ENCODE results near the gene TAS2R20.
"Not testable (repeated sequence)": the region's sequence is repeated elsewhere in the genome, so short reads cannot be mapped to it uniquely, and the experiment has no call there.

The TAS2R20 gene

GRCh38 chr12:10998204-10998603, at the start of gene TAS2R20:
Gene TAS2R20 (minus strand): TSS chr12:10998304. CDS start chr12:10997875, 429 bp downstream.
- ChIA-PET CTCF (no interaction called here), POLR2A (no interaction called here)
- TF ChIP-seq PKNOX1 (IDR thresholded peaks at IDR 0.05) (no peak), BHLHE40 (IDR thresholded peaks at IDR 0.05; ENCODE audit: borderline replicate concordance) (no peak), FOXA1 (IDR thresholded peaks at IDR 0.05) (no peak), FOXM1 (IDR thresholded peaks at IDR 0.05; ENCODE audit: borderline replicate concordance) (no peak), TARDBP (IDR thresholded peaks at IDR 0.05) (no peak), SP1 (IDR thresholded peaks at IDR 0.05) (no peak), LEF1 (IDR thresholded peaks at IDR 0.05; ENCODE audit: borderline replicate concordance) (no peak), CTBP1 (IDR thresholded peaks at IDR 0.05; ENCODE audit: borderline replicate concordance) (no peak), ZNF384 (IDR thresholded peaks at IDR 0.05) (no peak), ELF4 (IDR thresholded peaks at IDR 0.05) (no peak)
- no peak for DNase-seq (ENCODE audit: extremely low spot score)

- CTCF ChIA-PET; POLR2A ChIA-PET; DNase-seq (ENCODE audit: extremely low spot score): not testable (repeated sequence)
Measured at GRCh38 chr12:11041366-11041765, 43.3 kb upstream of the TAS2R20 start.

GRCh38 chr12:11040162-11040561, 42.1 kb upstream of the TAS2R20 start:
- ChIA-PET POLR2A (no interaction called here), CTCF (no interaction called here)
- DNase-seq (ENCODE audit: extremely low spot score) = no peak
- no peak for TF ChIP-seq PKNOX1 (IDR thresholded peaks at IDR 0.05)
- TF ChIP-seq ZNF384 (IDR thresholded peaks at IDR 0.05) = no peak
- TF ChIP-seq BHLHE40 (IDR thresholded peaks at IDR 0.05; ENCODE audit: borderline replicate concordance) = no peak
- no peak for TF ChIP-seq SUZ12 (IDR thresholded peaks at IDR 0.05)
- TF ChIP-seq NFRKB (IDR thresholded peaks at IDR 0.05) = no peak
- no peak for TF ChIP-seq FOXK2 (IDR thresholded peaks at IDR 0.05)
- no peak for TF ChIP-seq LEF1 (IDR thresholded peaks at IDR 0.05; ENCODE audit: borderline replicate concordance)
- TF ChIP-seq SP1 (IDR thresholded peaks at IDR 0.05) = no peak
- TF ChIP-seq L3MBTL2 (conservative IDR thresholded peaks at IDR 0.05) = no peak
- TF ChIP-seq FOXM1 (IDR thresholded peaks at IDR 0.05; ENCODE audit: borderline replicate concordance) = no peak
- no peak for TF ChIP-seq HDGF (IDR thresholded peaks at IDR 0.05; ENCODE audit: borderline replicate concordance)
- TF ChIP-seq CTBP1 (IDR thresholded peaks at IDR 0.05; ENCODE audit: borderline replicate concordance) = no peak
- no peak for TF ChIP-seq ARNT (IDR thresholded peaks at IDR 0.05)
- TF ChIP-seq FOXA1 (IDR thresholded peaks at IDR 0.05) = no peak

GRCh38 chr12:11039171-11039570, 41.1 kb upstream of the TAS2R20 start:
- DNase-seq (ENCODE audit: extremely low spot score) = no peak

GRCh38 chr12:11033959-11034358, 35.9 kb upstream of the TAS2R20 start:
- DNase-seq (ENCODE audit: extremely low spot score); CTCF ChIA-PET; POLR2A ChIA-PET: not testable (repeated sequence)

More at GRCh38 chr12:11039171-11039570, 41.1 kb upstream of the TAS2R20 start:
- no peak for TF ChIP-seq CTBP1 (IDR thresholded peaks at IDR 0.05; ENCODE audit: borderline replicate concordance)
- no peak for TF ChIP-seq LEF1 (IDR thresholded peaks at IDR 0.05; ENCODE audit: borderline replicate concordance)
- TF ChIP-seq ARNT (IDR thresholded peaks at IDR 0.05) = no peak
- no peak for TF ChIP-seq FOXM1 (IDR thresholded peaks at IDR 0.05; ENCODE audit: borderline replicate concordance)
- no peak for TF ChIP-seq NFRKB (IDR thresholded peaks at IDR 0.05)
- CTCF ChIA-PET = no interaction called here
- POLR2A ChIA-PET = no interaction called here

- CTCF ChIA-PET = no interaction called here
- POLR2A ChIA-PET = no interaction called here
- TF ChIP-seq FOXK2 (IDR thresholded peaks at IDR 0.05) = no peak
- no peak for TF ChIP-seq PKNOX1 (IDR thresholded peaks at IDR 0.05)
- TF ChIP-seq LEF1 (IDR thresholded peaks at IDR 0.05; ENCODE audit: borderline replicate concordance) = no peak
- TF ChIP-seq ARNT (IDR thresholded peaks at IDR 0.05) = no peak
- TF ChIP-seq TARDBP (IDR thresholded peaks at IDR 0.05) = no peak
- no peak for TF ChIP-seq SUZ12 (IDR thresholded peaks at IDR 0.05)
- no peak for TF ChIP-seq SP1 (IDR thresholded peaks at IDR 0.05)
- no peak for TF ChIP-seq CTBP1 (IDR thresholded peaks at IDR 0.05; ENCODE audit: borderline replicate concordance)
- no peak for TF ChIP-seq ELF4 (IDR thresholded peaks at IDR 0.05)
- TF ChIP-seq NFRKB (IDR thresholded peaks at IDR 0.05) = no peak
- no peak for TF ChIP-seq FOXM1 (IDR thresholded peaks at IDR 0.05; ENCODE audit: borderline replicate concordance)
- no peak for TF ChIP-seq FOXA1 (IDR thresholded peaks at IDR 0.05)
- no peak for TF ChIP-seq HDGF (IDR thresholded peaks at IDR 0.05; ENCODE audit: borderline replicate concordance)
- no peak for TF ChIP-seq L3MBTL2 (conservative IDR thresholded peaks at IDR 0.05)
- no peak for TF ChIP-seq BHLHE40 (IDR thresholded peaks at IDR 0.05; ENCODE audit: borderline replicate concordance)
- no peak for DNase-seq (ENCODE audit: extremely low spot score)
Measured at GRCh38 chr12:11031307-11031706, 33.2 kb upstream of the TAS2R20 start, which contains the start of gene TAS2R31. Gene TAS2R31 (minus strand): TSS chr12:11031407. CDS start chr12:11031335, 72 bp downstream.

- POLR2A ChIA-PET = no interaction called here
- CTCF ChIA-PET = no interaction called here
- DNase-seq (ENCODE audit: extremely low spot score) = no peak
- no peak for TF ChIP-seq ELF4 (IDR thresholded peaks at IDR 0.05)
- no peak for TF ChIP-seq ZNF384 (IDR thresholded peaks at IDR 0.05)
- no peak for TF ChIP-seq L3MBTL2 (conservative IDR thresholded peaks at IDR 0.05)
- no peak for TF ChIP-seq HDGF (IDR thresholded peaks at IDR 0.05; ENCODE audit: borderline replicate concordance)
- no peak for TF ChIP-seq ARNT (IDR thresholded peaks at IDR 0.05)
- no peak for TF ChIP-seq TARDBP (IDR thresholded peaks at IDR 0.05)
- no peak for TF ChIP-seq SUZ12 (IDR thresholded peaks at IDR 0.05)
- TF ChIP-seq CTBP1 (IDR thresholded peaks at IDR 0.05; ENCODE audit: borderline replicate concordance) = no peak
- TF ChIP-seq SP1 (IDR thresholded peaks at IDR 0.05) = no peak
- no peak for TF ChIP-seq BHLHE40 (IDR thresholded peaks at IDR 0.05; ENCODE audit: borderline replicate concordance)
- TF ChIP-seq LEF1 (IDR thresholded peaks at IDR 0.05; ENCODE audit: borderline replicate concordance) = no peak
- no peak for TF ChIP-seq NFRKB (IDR thresholded peaks at IDR 0.05)
Measured at GRCh38 chr12:11026118-11026517, 28.0 kb upstream of the TAS2R20 start.

Measured in HEK293T (cell line).